Measurements from ENCODE around the gene TULP4.

DNA sequence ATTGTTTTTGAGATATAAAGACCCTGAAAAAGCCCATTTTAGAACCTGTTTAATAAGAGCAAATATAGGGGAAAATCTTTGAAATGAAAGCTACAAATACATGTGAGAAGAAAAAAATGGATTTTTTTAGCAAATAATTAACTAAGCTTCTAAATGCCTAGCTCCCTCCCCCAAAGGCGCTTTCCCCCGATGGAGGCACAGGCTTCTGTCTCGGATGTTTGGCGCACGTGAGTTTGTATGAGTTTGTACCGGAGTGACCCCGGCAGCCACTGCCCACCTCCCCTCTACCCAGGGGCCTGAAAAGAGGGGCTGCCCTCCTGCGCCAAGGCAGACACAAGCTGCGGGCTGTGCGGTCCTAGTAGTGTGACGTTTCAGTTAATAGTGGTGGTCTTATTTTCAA lies 197.2 kb downstream of the TULP4 start:
- TF ChIP-seq ZFP3 (CRISPR knock-in tag; IDR thresholded peaks at IDR 0.05) (no peak), GLIS3 (CRISPR knock-in tag; IDR thresholded peaks at IDR 0.05) (no peak), ESRRG (CRISPR knock-in tag; IDR thresholded peaks at IDR 0.05) (no peak), ARNTL (CRISPR knock-in tag; IDR thresholded peaks at IDR 0.05; ENCODE audit: borderline replicate concordance, low read depth) (no peak), ZFP30 (CRISPR knock-in tag; IDR thresholded peaks at IDR 0.05) (no peak), ZNF565 (CRISPR knock-in tag; conservative IDR thresholded peaks at IDR 0.05; ENCODE audit: low read depth) (no peak), TOX (CRISPR knock-in tag; IDR thresholded peaks at IDR 0.05; ENCODE audit: borderline replicate concordance) (no peak), ZNF70 (CRISPR knock-in tag; IDR thresholded peaks at IDR 0.05) (no peak)
- TF ChIP-seq, protein P1, sequence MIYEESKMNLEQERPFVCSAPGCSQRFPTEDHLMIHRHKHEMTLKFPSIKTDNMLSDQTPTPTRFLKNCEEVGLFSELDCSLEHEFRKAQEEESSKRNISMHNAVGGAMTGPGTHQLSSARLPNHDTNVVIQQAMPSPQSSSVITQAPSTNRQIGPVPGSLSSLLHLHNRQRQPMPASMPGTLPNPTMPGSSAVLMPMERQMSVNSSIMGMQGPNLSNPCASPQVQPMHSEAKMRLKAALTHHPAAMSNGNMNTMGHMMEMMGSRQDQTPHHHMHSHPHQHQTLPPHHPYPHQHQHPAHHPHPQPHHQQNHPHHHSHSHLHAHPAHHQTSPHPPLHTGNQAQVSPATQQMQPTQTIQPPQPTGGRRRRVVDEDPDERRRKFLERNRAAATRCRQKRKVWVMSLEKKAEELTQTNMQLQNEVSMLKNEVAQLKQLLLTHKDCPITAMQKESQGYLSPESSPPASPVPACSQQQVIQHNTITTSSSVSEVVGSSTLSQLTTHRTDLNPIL (CRISPR knock-in tag; IDR thresholded peaks at IDR 0.05; ENCODE audit: low read depth) = no peak
- TF ChIP-seq, protein P2, sequence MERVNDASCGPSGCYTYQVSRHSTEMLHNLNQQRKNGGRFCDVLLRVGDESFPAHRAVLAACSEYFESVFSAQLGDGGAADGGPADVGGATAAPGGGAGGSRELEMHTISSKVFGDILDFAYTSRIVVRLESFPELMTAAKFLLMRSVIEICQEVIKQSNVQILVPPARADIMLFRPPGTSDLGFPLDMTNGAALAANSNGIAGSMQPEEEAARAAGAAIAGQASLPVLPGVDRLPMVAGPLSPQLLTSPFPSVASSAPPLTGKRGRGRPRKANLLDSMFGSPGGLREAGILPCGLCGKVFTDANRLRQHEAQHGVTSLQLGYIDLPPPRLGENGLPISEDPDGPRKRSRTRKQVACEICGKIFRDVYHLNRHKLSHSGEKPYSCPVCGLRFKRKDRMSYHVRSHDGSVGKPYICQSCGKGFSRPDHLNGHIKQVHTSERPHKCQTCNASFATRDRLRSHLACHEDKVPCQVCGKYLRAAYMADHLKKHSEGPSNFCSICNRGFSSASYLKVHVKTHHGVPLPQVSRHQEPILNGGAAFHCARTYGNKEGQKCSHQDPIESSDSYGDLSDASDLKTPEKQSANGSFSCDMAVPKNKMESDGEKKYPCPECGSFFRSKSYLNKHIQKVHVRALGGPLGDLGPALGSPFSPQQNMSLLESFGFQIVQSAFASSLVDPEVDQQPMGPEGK (CRISPR knock-in tag; IDR thresholded peaks at IDR 0.05; ENCODE audit: borderline replicate concordance) = no peak

All from SK-N-SH treated with all-trans-retinoic acid at 6 μM for 48 hours (cell line).